Liver (tissue), 3 donors: ENCODE data around the gene SLBP.

Source experiments
- EGR1 ChIP-seq, 2 donors: IDR thresholded peaks; 2 replicates each; pipeline ENCODE4 v1.6.1; 2016 to 2018; ENCODE audit warnings: antibody characterized with exemption in 2 of 2, low read depth in 2 of 2
- GABPA ChIP-seq, 2 donors: IDR thresholded peaks in 1 of 2; conservative IDR thresholded peaks in 1 of 2; 2 replicates each; pipeline ENCODE4 v1.6.1; 2016; ENCODE audit warnings: antibody characterized with exemption in 2 of 2, mild to moderate bottlenecking in 1 of 2, moderate library complexity in 1 of 2
- HNF4G ChIP-seq: IDR thresholded peaks from 2 replicates; pipeline ENCODE4 v1.6.1; 2016; ENCODE audit warnings: antibody characterized with exemption
- JUND ChIP-seq, 2 donors: IDR thresholded peaks; 2 replicates each; pipeline ENCODE4 v1.6.1; 2016; ENCODE audit warnings: antibody characterized with exemption in 2 of 2
- RAD21 ChIP-seq, 2 donors: IDR thresholded peaks; 2 replicates each; pipeline ENCODE4 v1.6.1; 2016; ENCODE audit warnings: antibody characterized with exemption in 2 of 2, mild to moderate bottlenecking in 2 of 2
- REST ChIP-seq: IDR thresholded peaks from 2 replicates; pipeline ENCODE4 v1.6.1; 2016; ENCODE audit warnings: antibody characterized with exemption, mild to moderate bottlenecking
- YY1 ChIP-seq: IDR thresholded peaks from 2 replicates; pipeline ENCODE4 v1.6.1; 2016; ENCODE audit warnings: antibody characterized with exemption, mild to moderate bottlenecking
- TF ChIP-seq, protein P1 (sequence below): fragments of 150-350 bp; IDR thresholded peaks from 2 replicates; pipeline ENCODE4 v1.5.1; 2017; ENCODE audit warnings: improper control_type of control experiment, low read depth, low read length; ENCODE audit not compliant: missing input control
- TF ChIP-seq, protein P2 (sequence below): IDR thresholded peaks from 2 replicates; pipeline ENCODE4 v1.6.1; 2016; ENCODE audit warnings: antibody characterized with exemption
- TF ChIP-seq, protein P3 (sequence below): IDR thresholded peaks from 2 replicates; pipeline ENCODE4 v1.6.1; 2016; ENCODE audit warnings: antibody characterized with exemption
- donor health status: healthy.
- donor health status: healthy.

- no peak for TF ChIP-seq GABPA (IDR thresholded peaks at IDR 0.05 in 1 of 2, conservative IDR thresholded peaks at IDR 0.05 in 1 of 2)
- no peak for TF ChIP-seq REST
- TF ChIP-seq, protein P1, sequence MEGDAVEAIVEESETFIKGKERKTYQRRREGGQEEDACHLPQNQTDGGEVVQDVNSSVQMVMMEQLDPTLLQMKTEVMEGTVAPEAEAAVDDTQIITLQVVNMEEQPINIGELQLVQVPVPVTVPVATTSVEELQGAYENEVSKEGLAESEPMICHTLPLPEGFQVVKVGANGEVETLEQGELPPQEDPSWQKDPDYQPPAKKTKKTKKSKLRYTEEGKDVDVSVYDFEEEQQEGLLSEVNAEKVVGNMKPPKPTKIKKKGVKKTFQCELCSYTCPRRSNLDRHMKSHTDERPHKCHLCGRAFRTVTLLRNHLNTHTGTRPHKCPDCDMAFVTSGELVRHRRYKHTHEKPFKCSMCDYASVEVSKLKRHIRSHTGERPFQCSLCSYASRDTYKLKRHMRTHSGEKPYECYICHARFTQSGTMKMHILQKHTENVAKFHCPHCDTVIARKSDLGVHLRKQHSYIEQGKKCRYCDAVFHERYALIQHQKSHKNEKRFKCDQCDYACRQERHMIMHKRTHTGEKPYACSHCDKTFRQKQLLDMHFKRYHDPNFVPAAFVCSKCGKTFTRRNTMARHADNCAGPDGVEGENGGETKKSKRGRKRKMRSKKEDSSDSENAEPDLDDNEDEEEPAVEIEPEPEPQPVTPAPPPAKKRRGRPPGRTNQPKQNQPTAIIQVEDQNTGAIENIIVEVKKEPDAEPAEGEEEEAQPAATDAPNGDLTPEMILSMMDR, result no peak
- TF ChIP-seq RAD21 (IDR thresholded peaks at IDR 0.05), result no peak
- no peak for TF ChIP-seq EGR1 (IDR thresholded peaks at IDR 0.05; ENCODE audit: low read depth in 2 of 2)
- TF ChIP-seq, protein P2, sequence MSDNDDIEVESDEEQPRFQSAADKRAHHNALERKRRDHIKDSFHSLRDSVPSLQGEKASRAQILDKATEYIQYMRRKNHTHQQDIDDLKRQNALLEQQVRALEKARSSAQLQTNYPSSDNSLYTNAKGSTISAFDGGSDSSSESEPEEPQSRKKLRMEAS, result no peak
- no peak for TF ChIP-seq HNF4G
- TF ChIP-seq, protein P3, sequence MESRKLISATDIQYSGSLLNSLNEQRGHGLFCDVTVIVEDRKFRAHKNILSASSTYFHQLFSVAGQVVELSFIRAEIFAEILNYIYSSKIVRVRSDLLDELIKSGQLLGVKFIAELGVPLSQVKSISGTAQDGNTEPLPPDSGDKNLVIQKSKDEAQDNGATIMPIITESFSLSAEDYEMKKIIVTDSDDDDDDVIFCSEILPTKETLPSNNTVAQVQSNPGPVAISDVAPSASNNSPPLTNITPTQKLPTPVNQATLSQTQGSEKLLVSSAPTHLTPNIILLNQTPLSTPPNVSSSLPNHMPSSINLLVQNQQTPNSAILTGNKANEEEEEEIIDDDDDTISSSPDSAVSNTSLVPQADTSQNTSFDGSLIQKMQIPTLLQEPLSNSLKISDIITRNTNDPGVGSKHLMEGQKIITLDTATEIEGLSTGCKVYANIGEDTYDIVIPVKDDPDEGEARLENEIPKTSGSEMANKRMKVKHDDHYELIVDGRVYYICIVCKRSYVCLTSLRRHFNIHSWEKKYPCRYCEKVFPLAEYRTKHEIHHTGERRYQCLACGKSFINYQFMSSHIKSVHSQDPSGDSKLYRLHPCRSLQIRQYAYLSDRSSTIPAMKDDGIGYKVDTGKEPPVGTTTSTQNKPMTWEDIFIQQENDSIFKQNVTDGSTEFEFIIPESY, result no peak
- TF ChIP-seq YY1, result no peak
- no peak for TF ChIP-seq JUND (IDR thresholded peaks at IDR 0.05)
Measured at GRCh38 chr4:1674682-1675081, 37.4 kb downstream of the SLBP start.
